IMR-90 (cell line): ENCODE results near the gene TBPL2. TPM values are rescaled to one million over a fixed set of nuclear protein-coding genes. Genes with fewer than 3 reads are reported as not detected.

Experiments
- ATAC-seq: fragments of 200-7000 bp; cut with Tn5 transposase; 2 replicates; pipeline ENCODE4 v1.9.1; 2020; ENCODE audit warnings: low read depth, mild to moderate bottlenecking, moderate library complexity
- BruUV-seq: library from RNA; stranded (reverse); fragments of 400-500 nt; replicated peaks from 2 replicates; lab custom pipeline; 2021; lab: Mats Ljungman, UMichigan
- CTCF ChIA-PET: fragments of 300-600 bp; formaldehyde crosslinking; extraction: SDS; loops from one replicate; lab custom pipeline; 2021; ENCODE audit warnings: antibody characterized with exemption; lab: Yijun Ruan, JAX
- POLR2A ChIA-PET: fragments of 300-600 bp; sonication (Branson Sonifier 250); formaldehyde crosslinking; loops from one replicate; lab custom pipeline; 2022; ENCODE audit warnings: antibody characterized with exemption; ENCODE audit not compliant: unreplicated experiment; lab: Charles Lee
- DNase-seq: peaks from one replicate; pipeline ENCODE4 v3.0.0; 2013
- H2AFZ ChIP-seq: replicated peaks from 2 replicates; pipeline ENCODE3; 2013; ENCODE audit warnings: low read length, mild to moderate bottlenecking; ENCODE audit not compliant: poor library complexity
- H2AK5ac ChIP-seq: 2 replicates; pipeline ENCODE4 v1.6.1; 2013; ENCODE audit warnings: low read depth, low read length, inconsistent platforms
- H2AK9ac ChIP-seq: replicated peaks from 2 replicates; pipeline ENCODE3; 2013; ENCODE audit warnings: mild to moderate bottlenecking, low read depth, low read length, moderate library complexity; ENCODE audit not compliant: poor library complexity
- H2BK120ac ChIP-seq: 2 replicates; pipeline ENCODE4 v1.6.1; 2013; ENCODE audit warnings: low read depth, low read length, inconsistent platforms
- H2BK15ac ChIP-seq: 3 replicates; pipeline ENCODE4 v1.6.1; 2013; ENCODE audit warnings: low read depth, low read length, inconsistent platforms
- H2BK20ac ChIP-seq: 2 replicates; pipeline ENCODE4 v1.6.1; 2013; ENCODE audit warnings: low read depth, mild to moderate bottlenecking, inconsistent platforms, low read length, moderate library complexity
- H2BK5ac ChIP-seq: 2 replicates; pipeline ENCODE4 v1.6.1; 2013; ENCODE audit warnings: mild to moderate bottlenecking, low read depth, low read length, inconsistent platforms; ENCODE audit not compliant: poor library complexity, severe bottlenecking
- H3K14ac ChIP-seq: replicated peaks from 2 replicates; pipeline ENCODE4 v1.6.1; 2013; ENCODE audit warnings: low read depth, low read length, inconsistent platforms
- H3K18ac ChIP-seq: 2 replicates; pipeline ENCODE4 v1.6.1; 2013; ENCODE audit warnings: low read depth, low read length, control low read depth
- H3K23ac ChIP-seq: 2 replicates; pipeline ENCODE4 v1.6.1; 2013; ENCODE audit warnings: low read depth, low read length, inconsistent platforms
- H3K27ac ChIP-seq: 2 replicates; pipeline ENCODE4 v1.5.1; 2013; ENCODE audit warnings: mild to moderate bottlenecking, control low read depth, low read length; ENCODE audit not compliant: insufficient read depth
- H3K27me3 ChIP-seq: 2 replicates; pipeline ENCODE4 v1.6.1; 2013; ENCODE audit warnings: low read length; ENCODE audit not compliant: control insufficient read depth, insufficient read depth
- H3K36me3 ChIP-seq: 2 replicates; pipeline ENCODE4 v1.6.1; 2013; ENCODE audit warnings: low read length, mixed read lengths; ENCODE audit not compliant: control insufficient read depth, insufficient read depth
- H3K4ac ChIP-seq: 2 replicates; pipeline ENCODE4 v1.6.1; 2013; ENCODE audit warnings: low read depth, low read length, inconsistent platforms
- H3K4me1 ChIP-seq: 2 replicates; pipeline ENCODE4 v1.6.1; 2013; ENCODE audit warnings: low read length, mixed read lengths; ENCODE audit not compliant: control insufficient read depth, insufficient read depth
- H3K4me2 ChIP-seq: 2 replicates; pipeline ENCODE4 v1.6.1; 2013; ENCODE audit warnings: low read depth, mild to moderate bottlenecking, control low read depth, low read length, moderate library complexity
- H3K4me3 ChIP-seq: 2 replicates; pipeline ENCODE4 v1.5.1; 2013; ENCODE audit warnings: low read depth, mild to moderate bottlenecking, control low read depth, low read length, moderate library complexity; ENCODE audit not compliant: insufficient read depth
- H3K56ac ChIP-seq: 2 replicates; pipeline ENCODE4 v1.6.1; 2013; ENCODE audit warnings: low read length, inconsistent platforms; ENCODE audit not compliant: insufficient read depth; ENCODE audit errors: extremely low read depth
- H3K79me1 ChIP-seq, 2 experiments: 2 replicates each; pipeline ENCODE4 v1.6.1; 2013; ENCODE audit warnings: low read length in 2 of 2, inconsistent platforms in 1 of 2, low read depth in 1 of 2
- H3K9ac ChIP-seq: 2 replicates; pipeline ENCODE4 v1.6.1; 2013; ENCODE audit warnings: low read depth, low read length, control low read depth
- H3K9me1 ChIP-seq: 2 replicates; pipeline ENCODE4 v1.6.1; 2013; ENCODE audit warnings: low read length, inconsistent platforms; ENCODE audit not compliant: insufficient read depth
- H3K9me3 ChIP-seq: 2 replicates; pipeline ENCODE4 v1.6.1; 2013; ENCODE audit warnings: low read length; ENCODE audit not compliant: control insufficient read depth, insufficient read depth
- H4K20me1 ChIP-seq: 2 replicates; pipeline ENCODE4 v1.6.1; 2013; ENCODE audit warnings: low read length, inconsistent platforms; ENCODE audit not compliant: insufficient read depth
- H4K5ac ChIP-seq: 2 replicates; pipeline ENCODE4 v1.6.1; 2013; ENCODE audit warnings: mild to moderate bottlenecking, low read depth, low read length, control low read depth
- H4K8ac ChIP-seq, 2 experiments: 2 replicates each; pipeline ENCODE4 v1.6.1; 2013; ENCODE audit warnings: low read depth in 2 of 2, low read length in 2 of 2, control low read depth in 1 of 2, inconsistent platforms in 1 of 2
- H4K91ac ChIP-seq: 2 replicates; pipeline ENCODE4 v1.6.1; 2013; ENCODE audit warnings: low read depth, low read length, inconsistent platforms; ENCODE audit not compliant: insufficient read depth
- BHLHE40 ChIP-seq: fragments of 150-350 bp; IDR thresholded peaks from 2 replicates; pipeline ENCODE4 v1.6.1; 2016; ENCODE audit warnings: mild to moderate bottlenecking, low read depth, low read length
- CEBPB ChIP-seq: IDR thresholded peaks from 2 replicates; pipeline ENCODE4 v1.6.1; 2012; ENCODE audit warnings: low read depth, low read length, improper control_type of control experiment
- CHD1 ChIP-seq: IDR thresholded peaks from 2 replicates; pipeline ENCODE4 v1.6.1; 2012; ENCODE audit warnings: low read depth, low read length, improper control_type of control experiment
- ELK1 ChIP-seq: fragments of 150-350 bp; IDR thresholded peaks from 2 replicates; pipeline ENCODE4 v1.6.1; 2016; ENCODE audit warnings: low read depth, mild to moderate bottlenecking, low read length, moderate library complexity, borderline replicate concordance
- MAFK ChIP-seq: IDR thresholded peaks from 2 replicates; pipeline ENCODE4 v1.6.1; 2012; ENCODE audit warnings: low read depth, low read length, improper control_type of control experiment
- MAZ ChIP-seq: IDR thresholded peaks from 2 replicates; pipeline ENCODE4 v1.6.1; 2012; ENCODE audit warnings: low read depth, mild to moderate bottlenecking, low read length, improper control_type of control experiment, moderate library complexity, borderline replicate concordance
- RAD21 ChIP-seq: IDR thresholded peaks from 2 replicates; pipeline ENCODE4 v1.6.1; 2012; ENCODE audit warnings: low read length, improper control_type of control experiment
- RFX5 ChIP-seq: IDR thresholded peaks from 2 replicates; pipeline ENCODE4 v1.8.0; 2012; ENCODE audit warnings: low read depth, mild to moderate bottlenecking, low read length, moderate library complexity
- SMC3 ChIP-seq: fragments of 150-350 bp; IDR thresholded peaks from 2 replicates; pipeline ENCODE4 v1.6.1; 2016; ENCODE audit warnings: low read depth, mild to moderate bottlenecking, antibody characterized with exemption, low read length, moderate library complexity
- USF2 ChIP-seq: fragments of 150-350 bp; IDR thresholded peaks from 2 replicates; pipeline ENCODE4 v1.6.1; 2017; ENCODE audit warnings: mild to moderate bottlenecking, antibody characterized with exemption, low read length, low read depth
- dilution Hi-C: fragments of 300-500 bp; cut with HindIII; formaldehyde crosslinking; loops from one replicate; pipeline ENCODE4 v1.14.3; 2018; ENCODE audit warnings: low sequenced_read_pairs; ENCODE audit not compliant: unreplicated experiment
- in situ Hi-C: fragments of 300-500 bp; cut with MboI; formaldehyde crosslinking; loops from 3 replicates; pipeline ENCODE4 v1.14.3; 2019; ENCODE audit warnings: low sequenced_read_pairs, inconsistent platforms, mixed read lengths
- intact Hi-C: fragments of 100-400 bp; cut with micrococcal nuclease; formaldehyde crosslinking; loops from 2 replicates; pipeline ENCODE4 v1.10.0; 2022
- polyA plus RNA-seq, 3 experiments: library from polyadenylated mRNA; depleted of rRNA; stranded (reverse); fragments of >200 nt; gene quantifications; 2 replicates each; pipeline ENCODE4 v1.2.3, GENCODE V29; 2012; ENCODE audit warnings: low replicate concordance in 1 of 3
- total RNA-seq: library from RNA; depleted of rRNA; stranded (reverse); fragments of >200 nt; gene quantifications from 2 replicates; pipeline ENCODE4 v1.2.3, GENCODE V29; 2012

The TBPL2 gene
- total and polyA plus RNA-seq, 2 of the 4 experiments (the other 2 are of a cell fraction): not detected

- CTCF ChIA-PET: no interaction called here
- in situ Hi-C loops: loop anchor here (5.0 kb wide), 1 partner anchor 1036 kb away; no protein-coding TSS in a partner anchor
- POLR2A ChIA-PET: no interaction called here
Measured at GRCh38 chr14:55450987-55451386, 10.6 kb upstream of the TBPL2 start.

More at GRCh38 chr14:55450987-55451386, 10.6 kb upstream of the TBPL2 start:
- no peaks in the 10 kb centered on the region for H3K27me3 ChIP-seq
- no peak overlapping the region for H3K9ac ChIP-seq
- H2BK5ac ChIP-seq: no peak overlapping the region
- H3K14ac ChIP-seq: no peak overlapping the region
- ATAC-seq (no peak), DNase-seq (no peak)
- no peak for TF ChIP-seq MAFK
- TF ChIP-seq RFX5: no peak
- no peak for TF ChIP-seq USF2
- TF ChIP-seq CEBPB: no peak
- TF ChIP-seq SMC3: no peak
- TF ChIP-seq RAD21: no peak
- TF ChIP-seq ELK1: no peak
- no peak for TF ChIP-seq MAZ
- TF ChIP-seq BHLHE40: no peak
- TF ChIP-seq CHD1: no peak
- H3K9me1 ChIP-seq: 0 out of 2 replicates have a peak, but pooled peaks cover 3% of the 10 kb centered on the region
- H3K9me3 ChIP-seq: no peaks in the 10 kb centered on the region
- H3K36me3 ChIP-seq: no peaks in the 10 kb centered on the region
- H4K20me1 ChIP-seq: no peaks in the 10 kb centered on the region
- H3K56ac ChIP-seq: no peak overlapping the region
- no peak overlapping the region for H3K4me3 ChIP-seq
- no peak overlapping the region for H2BK120ac ChIP-seq
- H4K91ac ChIP-seq: no peak overlapping the region
- intact Hi-C loops (no loop called here), dilution Hi-C loops (no loop called here)
- no peak overlapping the region for H2AK9ac ChIP-seq
- H2AK5ac ChIP-seq: no peak overlapping the region
- H3K18ac ChIP-seq: no peak overlapping the region
- H3K79me1 ChIP-seq: no peaks in the 10 kb centered on the region; a peak in 1 of 4 replicates
- H3K4ac ChIP-seq: no peak overlapping the region
- no peak overlapping the region for H3K27ac ChIP-seq
- H4K8ac ChIP-seq: no peak overlapping the region
- no peak overlapping the region for H3K23ac ChIP-seq
- H3K4me2 ChIP-seq: no peak overlapping the region
- no TSS peak for BruUV-seq
- H2BK20ac ChIP-seq: no peak overlapping the region
- H3K4me1 ChIP-seq: peaks cover 17% of the 10 kb centered on the region
- no peak overlapping the region for H2AFZ ChIP-seq
- H2BK15ac ChIP-seq: no peak overlapping the region
- no peak overlapping the region for H4K5ac ChIP-seq
